Measurements from ENCODE around the gene ARHGAP1. TPM values are rescaled to one million over a fixed set of nuclear protein-coding genes. Genes with fewer than 3 reads are reported as not detected.

ARHGAP1 gene
- polyA plus RNA-seq, 2 of the 4 experiments (the other 2 are of a cell fraction): 17.2 to 35.2 TPM

DNA sequence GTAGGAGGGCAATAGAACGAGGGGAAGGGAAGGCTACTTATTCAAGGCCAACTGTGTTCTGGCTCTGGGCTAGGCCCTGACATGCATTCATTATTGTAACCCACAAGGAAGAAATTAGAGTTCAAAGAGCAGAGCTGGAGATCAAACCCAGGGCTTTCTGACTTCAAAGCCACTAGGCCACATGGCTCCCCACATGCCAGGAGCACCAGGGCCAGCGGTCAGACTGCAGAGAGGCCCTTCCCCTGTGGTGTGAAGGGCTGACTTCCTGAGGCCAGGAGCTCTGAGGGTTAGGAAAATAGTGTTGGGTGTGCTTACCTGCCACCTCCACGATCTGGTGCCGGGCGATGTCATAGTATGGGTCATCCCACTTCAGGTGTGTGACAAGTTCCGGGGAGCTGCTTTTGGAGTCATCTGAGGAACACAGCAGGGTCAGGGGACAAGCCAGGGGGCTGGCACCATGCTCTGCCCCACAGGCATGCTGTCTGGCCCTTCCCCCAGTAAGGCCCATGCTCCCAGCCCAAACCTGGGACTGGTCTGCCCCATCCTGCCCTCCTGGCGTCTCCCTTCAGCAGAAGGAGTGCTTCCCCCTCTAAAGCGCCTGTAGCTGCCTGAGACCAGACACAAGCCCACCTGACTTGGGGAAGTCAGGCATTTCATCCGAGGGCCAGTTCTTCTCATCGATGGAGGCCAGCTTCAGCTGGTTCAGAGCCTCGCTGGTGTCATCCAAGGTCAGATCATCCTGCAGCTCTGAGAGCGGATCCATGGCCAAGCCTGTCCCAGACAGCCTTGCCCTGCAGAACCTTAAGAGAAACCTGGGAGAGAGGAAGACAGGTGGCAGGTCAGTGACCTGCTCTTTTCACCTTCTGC, 4.8 kb downstream of the ARHGAP1 start:
- no peak overlapping the region for H3K4me2 ChIP-seq
- ATAC-seq (no peak), DNase-seq (ENCODE audit: low read depth in 1 of 2, low spot score in 1 of 2) (no peak), FAIRE-seq (no peak)
- H3K9me3 ChIP-seq: no peaks in the 10 kb centered on the region
- WGBS (ENCODE audit: missing lambda C conversion rate): 92% methylated on average over 12 of the region's 12 CpGs
- TF ChIP-seq TP53 (CRISPR knock-in tag; IDR thresholded peaks at IDR 0.05) (no peak), FOSB (CRISPR knock-in tag; IDR thresholded peaks at IDR 0.05) (no peak), ZFP36 (IDR thresholded peaks at IDR 0.05; ENCODE audit: borderline replicate concordance, partially characterized antibody) (no peak), ESRRA (IDR thresholded peaks at IDR 0.05; ENCODE audit: borderline replicate concordance, low read length) (no peak), SREBF2 (IDR thresholded peaks at IDR 0.05) (no peak), RNF2 (IDR thresholded peaks at IDR 0.05; ENCODE audit: borderline replicate concordance, low read depth) (no peak), POLR2A (IDR thresholded peaks at IDR 0.05; ENCODE audit: low read length) (no peak), EHMT2 (IDR thresholded peaks at IDR 0.05; ENCODE audit: low read depth) (no peak), FOSL2 (IDR thresholded peaks at IDR 0.05) (no peak), FOSL2 (CRISPR knock-in tag; IDR thresholded peaks at IDR 0.05) (no peak), MAZ (IDR thresholded peaks at IDR 0.05; ENCODE audit: borderline replicate concordance, low read depth, low read length) (no peak)
- TF ChIP-seq, protein P1, sequence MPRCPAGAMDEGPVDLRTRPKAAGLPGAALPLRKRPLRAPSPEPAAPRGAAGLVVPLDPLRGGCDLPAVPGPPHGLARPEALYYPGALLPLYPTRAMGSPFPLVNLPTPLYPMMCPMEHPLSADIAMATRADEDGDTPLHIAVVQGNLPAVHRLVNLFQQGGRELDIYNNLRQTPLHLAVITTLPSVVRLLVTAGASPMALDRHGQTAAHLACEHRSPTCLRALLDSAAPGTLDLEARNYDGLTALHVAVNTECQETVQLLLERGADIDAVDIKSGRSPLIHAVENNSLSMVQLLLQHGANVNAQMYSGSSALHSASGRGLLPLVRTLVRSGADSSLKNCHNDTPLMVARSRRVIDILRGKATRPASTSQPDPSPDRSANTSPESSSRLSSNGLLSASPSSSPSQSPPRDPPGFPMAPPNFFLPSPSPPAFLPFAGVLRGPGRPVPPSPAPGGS (IDR thresholded peaks at IDR 0.05): no peak
- ChIA-PET CTCF (interaction anchor here (1.0 to 1.7 kb wide), 5 partner anchors 7 to 306 kb away, joined by 3 to 5 read pairs (median 3); no protein-coding TSS in a partner anchor), POLR2A (no interaction called here)
- H3K27ac ChIP-seq: no peak overlapping the region
- peaks cover 14% of the 10 kb centered on the region; the same call in 2 of the 3 replicates for H3K4me1 ChIP-seq
- H3K4me3 ChIP-seq: no peak overlapping the region

DNA sequence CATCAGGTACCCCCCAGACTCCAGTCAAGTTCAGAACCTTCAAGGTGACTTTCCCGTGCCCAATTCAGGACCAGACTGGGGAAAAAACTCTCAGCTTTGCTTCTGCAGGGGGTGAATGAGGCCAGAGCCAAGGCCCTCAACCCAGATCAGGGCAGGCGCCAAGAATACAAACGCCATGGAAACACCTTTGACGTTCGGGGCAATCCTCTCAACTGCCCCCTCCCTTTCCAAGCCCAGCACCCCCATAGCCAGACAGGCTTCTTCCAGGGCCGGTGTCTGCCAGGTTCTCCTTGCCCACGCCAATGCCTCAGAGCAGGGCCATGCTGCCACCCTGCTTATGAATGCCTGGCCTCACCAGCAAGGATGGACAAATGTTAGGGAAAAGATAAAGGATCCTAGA, 5.8 kb downstream of the ARHGAP1 start:
- Histone ChIP-seq H3K27ac (no peak overlapping the region), H3K9me3 (no peaks in the 10 kb centered on the region), H3K4me2 (no peak overlapping the region), H3K4me3 (no peak overlapping the region), H3K4me1 (peaks cover 13% of the 10 kb centered on the region; the same call in 2 of the 3 replicates)
- FAIRE-seq (no peak), DNase-seq (ENCODE audit: low read depth in 1 of 2, low spot score in 1 of 2) (no peak), ATAC-seq (no peak)
- TF ChIP-seq SMC3 (IDR thresholded peaks at IDR 0.05): no peak
- POLR2A ChIA-PET: no interaction called here
- WGBS (ENCODE audit: missing lambda C conversion rate): 83% methylated on average over 7 of the region's 7 CpGs
- CTCF ChIA-PET: interaction anchor here (1.2 kb wide), 1 partner anchor 24 kb away, joined by 3 read pairs; no protein-coding TSS in a partner anchor

DNA sequence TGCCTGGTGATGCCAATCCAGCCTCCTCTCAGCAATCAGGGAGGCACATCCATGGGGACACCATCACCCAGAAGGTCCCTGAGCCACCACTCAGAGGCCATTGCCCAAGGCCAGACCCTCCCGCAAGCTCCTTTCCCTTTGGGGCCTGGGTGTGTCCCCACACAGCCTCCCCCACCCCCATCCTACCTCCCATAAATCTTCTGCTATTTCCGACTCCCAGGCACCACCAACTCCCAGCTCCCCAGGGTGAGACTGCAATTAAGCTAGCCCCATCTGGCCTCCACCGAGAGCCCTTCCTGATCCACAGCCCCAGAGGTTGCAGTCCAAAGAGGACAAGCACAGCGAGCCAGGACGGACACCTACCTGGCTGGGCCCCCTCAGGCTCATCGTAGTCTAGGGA, 6.3 kb downstream of the ARHGAP1 start:
- ATAC-seq: no peak
- no peak for DNase-seq (ENCODE audit: low read depth in 1 of 2, low spot score in 1 of 2)
- FAIRE-seq: no peak
- WGBS (ENCODE audit: missing lambda C conversion rate): 98% methylated on average over 6 of the region's 6 CpGs
- ChIA-PET CTCF (interaction anchor here (1.0 kb wide), 1 partner anchor 10 kb away, joined by 4 read pairs; no protein-coding TSS in a partner anchor), POLR2A (no interaction called here)
- no peak overlapping the region for H3K27ac ChIP-seq
- TF ChIP-seq, protein P1 (IDR thresholded peaks at IDR 0.05): no peak
- TF ChIP-seq GATA3 (IDR thresholded peaks at IDR 0.05; ENCODE audit: borderline replicate concordance): no peak
- TF ChIP-seq HOXB13 (CRISPR knock-in tag; IDR thresholded peaks at IDR 0.05; ENCODE audit: low read depth): no peak
- no peak for TF ChIP-seq CBX8 (IDR thresholded peaks at IDR 0.05)
- no peak for TF ChIP-seq NR3C1 (IDR thresholded peaks at IDR 0.05)
- TF ChIP-seq HOXB5 (CRISPR knock-in tag; IDR thresholded peaks at IDR 0.05): no peak
- no peak for TF ChIP-seq PHF8 (IDR thresholded peaks at IDR 0.05; ENCODE audit: borderline replicate concordance, low read depth)
- no peak for TF ChIP-seq JUNB (IDR thresholded peaks at IDR 0.05)
- TF ChIP-seq RARB (CRISPR knock-in tag; IDR thresholded peaks at IDR 0.05): no peak
- TF ChIP-seq, protein P2, sequence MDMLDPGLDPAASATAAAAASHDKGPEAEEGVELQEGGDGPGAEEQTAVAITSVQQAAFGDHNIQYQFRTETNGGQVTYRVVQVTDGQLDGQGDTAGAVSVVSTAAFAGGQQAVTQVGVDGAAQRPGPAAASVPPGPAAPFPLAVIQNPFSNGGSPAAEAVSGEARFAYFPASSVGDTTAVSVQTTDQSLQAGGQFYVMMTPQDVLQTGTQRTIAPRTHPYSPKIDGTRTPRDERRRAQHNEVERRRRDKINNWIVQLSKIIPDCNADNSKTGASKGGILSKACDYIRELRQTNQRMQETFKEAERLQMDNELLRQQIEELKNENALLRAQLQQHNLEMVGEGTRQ (IDR thresholded peaks at IDR 0.05): no peak
- no peak for TF ChIP-seq HEYL (CRISPR knock-in tag; IDR thresholded peaks at IDR 0.05)
- H3K4me2 ChIP-seq: no peak overlapping the region
- no peaks in the 10 kb centered on the region for H3K9me3 ChIP-seq
- H3K4me3 ChIP-seq: no peak overlapping the region
- peaks cover 8% of the 10 kb centered on the region; the same call in 2 of the 3 replicates for H3K4me1 ChIP-seq
